RWPE2 (cell line): ENCODE results near the gene DCUN1D3.

Experiments
- ATAC-seq: fragments of 200-7000 bp; cut with Tn5 transposase; 3 replicates; pipeline ENCODE4 v1.9.1; 2021; ENCODE audit warnings: low read depth
- DNase-seq: peaks from one replicate; pipeline ENCODE4 v3.0.0-alpha.2; 2020; ENCODE audit warnings: low spot score
- H3K27ac ChIP-seq: fragments of 450-650 bp; 2 replicates; pipeline ENCODE4 v1.5.1; 2017; ENCODE audit warnings: mild to moderate bottlenecking; ENCODE audit not compliant: poor library complexity, severe bottlenecking
- H3K27me3 ChIP-seq: fragments of 250-450 bp; sonication (Bioruptor Pico); 2 replicates; pipeline ENCODE4 v1.5.1; 2021; ENCODE audit warnings: mild to moderate bottlenecking, moderate library complexity; ENCODE audit not compliant: insufficient read depth, poor library complexity, severe bottlenecking
- H3K36me3 ChIP-seq: fragments of 250-450 bp; sonication (Bioruptor Pico); 2 replicates; pipeline ENCODE4 v1.5.1; 2020; ENCODE audit warnings: low read depth, mild to moderate bottlenecking, moderate library complexity
- H3K4me1 ChIP-seq: fragments of 250-450 bp; sonication (Bioruptor Pico); 2 replicates; pipeline ENCODE4 v1.5.1; 2021; ENCODE audit warnings: mild to moderate bottlenecking, moderate library complexity; ENCODE audit not compliant: insufficient read depth, poor library complexity, severe bottlenecking
- H3K4me3 ChIP-seq: fragments of 250-450 bp; sonication (Bioruptor Pico); 2 replicates; pipeline ENCODE4 v1.5.1; 2021; ENCODE audit warnings: mild to moderate bottlenecking, moderate library complexity; ENCODE audit not compliant: severe bottlenecking
- H3K9me3 ChIP-seq: fragments of 250-450 bp; sonication (Bioruptor Pico); 2 replicates; pipeline ENCODE4 v1.5.1; 2021; ENCODE audit warnings: mild to moderate bottlenecking, moderate library complexity; ENCODE audit not compliant: severe bottlenecking
- CTCF ChIP-seq: fragments of 450-650 bp; IDR thresholded peaks from one replicate; pipeline ENCODE4 v1.5.1; 2017; ENCODE audit warnings: mild to moderate bottlenecking, moderate library complexity; ENCODE audit not compliant: poor library complexity, severe bottlenecking

DCUN1D3 gene

GRCh38 chr16:20881503-20881878, 18.7 kb downstream of the DCUN1D3 start:
- no peaks in the 10 kb centered on the region for H3K9me3 ChIP-seq
- no peak for ATAC-seq
- no peak for TF ChIP-seq CTCF
- no peak for DNase-seq
- peak overlapping the region; percentile 71 for H3K27ac ChIP-seq
- no peak overlapping the region for H3K4me3 ChIP-seq
- peaks cover under 1% of the 10 kb centered on the region; the same call in 1 of the 2 replicates for H3K36me3 ChIP-seq
- H3K4me1 ChIP-seq: peaks cover 21% of the 10 kb centered on the region
- H3K27me3 ChIP-seq: no peaks in the 10 kb centered on the region

GRCh38 chr16:20880867-20881502, 19.2 kb downstream of the DCUN1D3 start:
- Histone ChIP-seq H3K4me3 (no peak overlapping the region), H3K27me3 (no peaks in the 10 kb centered on the region), H3K4me1 (peaks cover 21% of the 10 kb centered on the region), H3K9me3 (no peaks in the 10 kb centered on the region), H3K36me3 (no peaks in the 10 kb centered on the region), H3K27ac (peak overlapping the region; percentile 71)
- TF ChIP-seq CTCF: no peak
- DNase-seq (no peak), ATAC-seq (no peak; the same call in 2 of the 3 replicates)

- Histone ChIP-seq H3K27me3 (no peaks in the 10 kb centered on the region), H3K9me3 (no peaks in the 10 kb centered on the region), H3K4me3 (no peak overlapping the region), H3K27ac (peak overlapping the region; percentile 71), H3K4me1 (peaks cover 30% of the 10 kb centered on the region), H3K36me3 (no peaks in the 10 kb centered on the region)
- no peak for TF ChIP-seq CTCF
- DNase-seq: no peak
- ATAC-seq: peak; percentile 75
These were observed 20.8 kb downstream of the DCUN1D3 start for GRCh38 chr16:20879175-20880040.

GRCh38 chr16:20878682-20879147, 21.4 kb downstream of the DCUN1D3 start:
- DNase-seq (no peak), ATAC-seq (no peak)
- no peak for TF ChIP-seq CTCF
- H3K4me3 ChIP-seq: no peak overlapping the region
- no peaks in the 10 kb centered on the region for H3K9me3 ChIP-seq
- H3K36me3 ChIP-seq: no peaks in the 10 kb centered on the region
- peaks cover 35% of the 10 kb centered on the region for H3K4me1 ChIP-seq
- no peaks in the 10 kb centered on the region for H3K27me3 ChIP-seq
- peak overlapping the region; percentile 71 for H3K27ac ChIP-seq

- H3K27ac ChIP-seq: peak overlapping the region; percentile 80
- no peak for TF ChIP-seq CTCF
- ATAC-seq: no peak
These were observed 24.9 kb downstream of the DCUN1D3 start for GRCh38 chr16:20875355-20875650.

More at GRCh38 chr16:20875355-20875650, 24.9 kb downstream of the DCUN1D3 start:
- Histone ChIP-seq H3K27me3 (no peaks in the 10 kb centered on the region), H3K4me3 (no peak overlapping the region), H3K36me3 (no peaks in the 10 kb centered on the region), H3K9me3 (no peaks in the 10 kb centered on the region), H3K4me1 (peaks cover 39% of the 10 kb centered on the region)
- DNase-seq: no peak
